ENCODE data around the gene VEPH1.
A peak's percentile ranks its signal among the peaks of the same experiment; 100 is the strongest.

- TF ChIP-seq PHF20 (IDR thresholded peaks at IDR 0.05; ENCODE audit: partially characterized antibody): no peak
- no peak for TF ChIP-seq HBP1 (CRISPR knock-in tag; IDR thresholded peaks at IDR 0.05)
- TF ChIP-seq CTCF (IDR thresholded peaks at IDR 0.05 in 2 of 3, conservative IDR thresholded peaks at IDR 0.05 in 1 of 3; ENCODE audit: insufficient read depth in 2 of 3, low read depth in 1 of 3, low read length in 3 of 3): peak; percentile 33 to 59 (median 58); a peak in 5 of 6 replicates
These were observed 148.5 kb downstream of the VEPH1 start for GRCh38 chr3:157354722-157355121.
